Activated CD4-positive, CD25-positive, alpha-beta regulatory T cell treated with anti-CD3 and anti-CD28 coated beads, Interleukin-2, amount 50 U/mL, for 16 hours (primary cell): ENCODE results near the gene ERGIC1.

Experiments used
- DNase-seq: peaks from one replicate; pipeline ENCODE4 v3.0.0-alpha.2; 2020; ENCODE audit warnings: low read depth, low spot score

ERGIC1 gene

DNA sequence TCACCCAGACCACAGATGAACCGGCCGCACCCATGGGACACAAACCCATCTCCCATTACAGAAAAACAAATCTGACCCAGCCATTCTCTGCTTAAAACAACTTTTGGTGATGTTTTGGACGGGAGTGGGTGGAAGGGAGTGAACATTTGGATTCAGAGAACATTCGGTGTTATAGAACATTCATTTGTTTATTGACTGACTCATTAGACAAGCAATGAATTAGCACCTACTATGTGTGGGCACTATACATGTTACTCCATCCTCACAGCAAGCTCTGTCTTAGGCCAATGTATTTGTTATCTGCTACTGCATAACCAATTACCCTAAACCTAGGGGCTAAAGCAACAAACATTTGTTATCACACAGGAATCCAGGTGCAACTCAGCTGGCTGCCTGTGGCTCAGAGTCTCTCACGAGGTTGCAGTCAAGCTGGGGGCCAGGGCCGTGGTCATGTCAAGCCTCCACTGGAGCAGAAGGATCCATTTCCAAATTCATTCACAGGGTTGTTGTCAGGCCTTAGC is 5.1 kb upstream of the ERGIC1 start:
- DNase-seq = no peak

DNA sequence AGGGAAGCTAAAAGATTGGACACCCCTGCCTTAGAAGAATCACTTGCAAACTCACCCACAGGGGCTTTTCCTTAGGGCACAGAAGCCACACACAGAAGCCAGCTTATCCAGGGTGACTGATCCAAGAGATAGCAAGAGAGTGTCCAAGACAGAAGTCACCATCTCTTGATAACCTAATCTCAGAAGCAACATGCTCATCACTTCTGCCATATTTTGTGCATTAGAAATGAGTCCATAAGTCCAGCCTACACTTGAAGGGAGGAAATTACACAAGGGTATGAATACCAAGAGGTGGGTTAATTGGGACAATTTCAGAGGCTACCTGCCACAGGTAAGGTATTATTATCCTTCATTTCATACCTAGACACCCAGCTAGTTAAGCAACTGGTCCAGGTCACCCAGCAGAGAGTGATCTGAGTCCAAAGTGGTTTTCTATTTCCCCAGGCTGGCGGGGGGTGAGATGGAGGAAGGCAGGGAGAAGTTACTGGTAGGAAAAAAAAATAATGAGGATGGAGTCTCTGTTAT is 3.7 kb upstream of the ERGIC1 start:
- DNase-seq = no peak

- DNase-seq = no peak
These were observed 3.0 kb upstream of the ERGIC1 start for GRCh38 chr5:172830876-172831662.

GRCh38 chr5:172832383-172833315 is 1.4 kb upstream of the ERGIC1 start:
- DNase-seq = no peak

- DNase-seq = no peak
These were observed 722 bp upstream of the ERGIC1 start for GRCh38 chr5:172833372-172833685.

GRCh38 chr5:172834415-172835289 is 601 bp downstream of the ERGIC1 start:
- DNase-seq = no peak

DNA sequence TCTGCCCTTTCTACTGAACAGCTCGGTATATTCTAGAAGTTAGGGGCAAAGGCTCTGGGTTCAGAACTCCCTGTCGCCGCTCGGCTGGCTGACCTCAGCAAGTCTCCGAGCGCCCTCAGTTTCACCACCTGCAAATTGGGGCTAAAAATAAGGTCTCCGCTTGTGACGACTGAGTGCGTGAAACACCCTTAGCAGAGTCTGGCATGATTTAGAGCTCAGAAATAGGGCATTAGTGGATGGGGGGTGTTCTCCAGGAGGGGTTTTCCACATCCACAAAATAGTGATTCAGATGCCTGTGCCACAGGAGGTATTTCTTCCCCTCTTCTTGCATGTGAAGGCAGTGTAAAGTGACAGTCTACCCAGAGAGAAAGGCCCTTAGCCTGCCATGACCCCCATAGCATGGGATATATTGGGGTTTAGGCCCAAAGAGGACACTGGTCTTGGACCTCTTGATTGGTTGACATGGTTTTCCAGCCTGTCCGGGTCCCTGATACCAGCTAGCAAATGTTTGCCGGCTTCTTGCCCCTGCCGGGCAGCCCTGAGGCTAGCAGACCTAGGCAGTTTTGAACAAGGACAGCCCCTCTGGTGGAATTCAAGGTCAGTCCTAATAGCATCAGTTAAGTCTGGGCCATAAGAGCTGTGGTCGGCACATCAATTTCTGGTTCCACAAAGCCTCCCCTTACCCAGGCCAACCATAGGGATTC is 1.4 kb downstream of the ERGIC1 start:
- DNase-seq = no peak

DNA sequence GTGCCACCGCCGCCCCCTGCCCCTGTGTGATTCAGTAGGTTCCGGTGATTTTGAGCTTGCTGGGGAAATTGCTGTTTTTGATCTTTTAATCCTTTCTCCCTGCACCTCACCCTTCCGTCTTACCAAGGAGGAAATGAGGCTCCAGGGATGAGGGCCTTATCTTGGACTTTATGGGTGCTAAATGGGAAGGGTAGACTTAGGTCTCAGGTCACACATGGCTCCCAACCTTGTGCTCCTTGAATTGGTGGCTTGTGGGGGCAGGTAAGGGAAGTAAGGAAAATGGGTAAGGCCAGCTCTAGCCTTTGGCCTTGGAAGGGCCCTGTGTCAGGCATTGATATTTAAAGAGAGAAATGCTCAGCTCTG is 1.9 kb downstream of the ERGIC1 start:
- DNase-seq = no peak

GRCh38 chr5:172837640-172838039 is 3.6 kb downstream of the ERGIC1 start:
- DNase-seq = no peak

GRCh38 chr5:172838151-172838875 is 4.3 kb downstream of the ERGIC1 start:
- no peak for DNase-seq

DNA sequence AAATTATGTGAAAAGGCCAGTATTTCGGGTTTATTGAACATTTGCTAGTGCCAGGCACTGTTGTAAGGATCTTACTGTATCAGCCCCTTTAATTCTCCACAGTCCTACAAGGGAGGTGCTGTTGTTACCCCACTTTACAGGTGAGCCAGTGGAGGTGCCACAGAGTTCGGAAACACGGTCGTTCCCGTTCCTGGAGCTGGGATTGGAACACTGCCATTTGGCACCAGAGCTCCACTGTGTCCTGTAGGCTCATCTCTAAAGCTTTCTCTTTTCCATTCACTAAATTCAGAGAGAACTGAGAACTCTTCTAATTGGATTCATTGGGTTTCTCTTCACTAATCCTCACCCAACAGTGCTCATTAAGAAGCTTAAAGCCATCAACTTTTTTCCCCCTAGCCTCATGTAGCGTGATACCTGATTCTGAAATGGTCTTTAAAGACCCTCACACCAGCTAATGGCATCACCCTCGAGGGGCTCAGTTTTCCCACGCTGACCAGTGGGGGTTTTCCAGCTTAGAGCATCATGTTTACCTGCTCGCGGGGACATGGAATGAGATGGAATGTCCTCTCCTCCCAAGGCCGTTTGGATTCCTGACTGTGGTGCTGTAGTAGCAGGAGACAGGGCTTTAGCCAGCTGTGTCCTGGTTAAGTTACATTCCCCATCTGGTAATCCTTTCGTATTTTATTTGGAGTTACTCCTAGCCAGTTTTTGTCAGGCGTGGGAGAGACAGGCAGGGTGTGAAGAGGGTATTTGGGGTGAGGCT is 5.8 kb downstream of the ERGIC1 start:
- no peak for DNase-seq

DNA sequence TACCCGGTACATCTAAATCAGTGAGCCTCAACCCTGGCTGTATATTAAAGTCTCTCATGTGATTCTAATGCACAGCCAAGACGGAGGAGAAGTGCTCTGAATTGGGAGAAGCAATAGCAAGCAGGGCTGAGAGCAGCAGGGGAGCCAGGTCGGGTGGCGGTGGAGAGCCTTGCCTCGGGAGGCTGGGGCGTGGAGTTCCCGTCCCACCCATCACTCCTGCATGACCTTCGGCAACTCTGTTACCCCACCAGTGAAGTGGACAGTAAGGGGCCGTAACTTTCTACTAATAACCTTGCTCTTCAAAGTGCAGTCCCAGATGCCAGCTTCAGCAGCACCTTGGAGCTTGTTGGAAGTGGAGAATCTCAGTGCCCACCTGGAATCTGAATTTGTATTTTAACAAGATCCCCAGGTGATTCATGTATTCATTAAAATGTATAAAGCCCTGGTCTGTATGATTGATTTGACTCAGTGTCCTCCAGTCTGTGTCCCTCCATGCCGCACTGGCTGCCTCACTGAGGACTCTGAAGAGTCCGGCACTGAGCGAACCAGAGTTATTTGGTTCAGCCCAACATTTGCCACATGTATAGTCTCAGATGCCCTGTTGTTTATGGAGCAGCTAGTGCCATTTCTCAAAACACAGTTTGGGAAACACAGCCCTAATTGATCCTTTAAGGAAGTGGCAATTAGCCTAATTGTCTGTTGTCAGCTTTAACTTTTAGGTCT is 6.5 kb downstream of the ERGIC1 start:
- no peak for DNase-seq

DNA sequence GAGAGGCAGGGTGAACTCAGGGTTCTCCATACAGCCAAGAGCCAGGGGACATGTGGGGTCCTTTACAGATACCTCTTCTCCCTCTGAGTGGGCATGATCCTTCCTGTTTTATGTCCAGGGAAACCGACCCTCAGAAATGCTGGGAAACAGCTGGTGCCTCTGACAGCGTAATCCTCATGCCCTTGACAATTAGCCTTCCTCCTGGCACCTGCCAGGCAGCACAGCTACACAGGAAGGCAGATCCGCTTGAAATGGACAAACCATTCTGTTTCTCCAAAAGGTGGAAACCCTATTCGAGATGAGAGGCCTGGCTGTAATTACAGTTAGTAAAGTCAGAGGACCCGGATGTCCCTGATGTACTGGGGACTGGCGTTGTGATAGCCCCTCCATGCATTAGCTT is 7.2 kb downstream of the ERGIC1 start:
- DNase-seq = no peak

- DNase-seq = no peak
These were observed 9.9 kb downstream of the ERGIC1 start for GRCh38 chr5:172843825-172844576.

DNA sequence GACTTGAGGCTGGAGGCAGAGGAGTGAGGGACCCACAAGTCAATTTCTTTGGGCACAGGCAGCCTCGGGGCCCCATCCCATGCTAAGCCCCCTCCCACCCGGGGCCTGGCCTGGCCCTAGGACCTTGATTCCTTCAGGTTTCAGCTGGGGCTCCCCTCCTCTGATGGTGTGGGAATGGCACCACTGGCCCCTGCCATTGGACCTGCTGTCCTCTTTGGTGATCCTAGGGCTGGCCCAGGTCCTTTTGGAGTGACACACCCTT is 10.5 kb downstream of the ERGIC1 start:
- no peak for DNase-seq

DNA sequence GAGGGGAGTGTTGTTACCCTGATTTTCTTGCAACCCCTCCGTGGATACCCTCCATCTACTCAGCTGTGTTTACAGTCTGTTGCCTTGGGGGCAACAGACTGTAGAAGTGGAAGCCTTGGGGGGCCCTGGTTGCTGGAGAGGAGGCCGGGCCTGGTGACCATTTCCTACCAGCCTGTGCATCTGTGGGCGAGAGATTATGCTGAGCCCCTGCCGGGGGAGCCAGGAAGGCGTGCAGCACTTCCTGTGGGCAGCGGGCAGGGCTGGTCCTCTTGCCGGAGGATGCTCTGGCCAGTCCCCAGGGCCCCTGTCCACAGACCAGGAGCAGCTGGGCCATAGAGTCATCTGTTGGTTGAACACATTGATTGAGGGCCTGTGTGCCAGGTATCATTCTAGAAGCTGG is 11.1 kb downstream of the ERGIC1 start:
- DNase-seq = no peak

DNA sequence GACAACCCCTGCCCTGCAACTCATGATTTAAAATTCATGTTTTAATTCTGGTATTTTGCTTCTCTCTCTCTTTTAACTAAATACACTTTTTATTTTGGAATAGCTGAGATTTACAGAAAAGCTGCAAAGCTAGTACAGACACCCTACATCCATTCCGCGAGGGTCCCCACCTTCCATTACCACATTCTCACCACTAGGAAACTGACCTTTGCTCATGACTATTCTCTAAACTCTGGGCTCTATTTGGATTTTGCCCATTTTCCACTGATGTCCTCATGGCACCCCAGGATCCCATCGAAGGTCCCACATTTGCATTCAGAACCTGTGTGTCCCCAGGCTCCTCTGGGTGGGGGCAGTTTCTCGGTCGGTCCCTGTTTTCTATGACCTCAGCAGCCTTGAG is 11.5 kb downstream of the ERGIC1 start:
- DNase-seq = no peak

DNA sequence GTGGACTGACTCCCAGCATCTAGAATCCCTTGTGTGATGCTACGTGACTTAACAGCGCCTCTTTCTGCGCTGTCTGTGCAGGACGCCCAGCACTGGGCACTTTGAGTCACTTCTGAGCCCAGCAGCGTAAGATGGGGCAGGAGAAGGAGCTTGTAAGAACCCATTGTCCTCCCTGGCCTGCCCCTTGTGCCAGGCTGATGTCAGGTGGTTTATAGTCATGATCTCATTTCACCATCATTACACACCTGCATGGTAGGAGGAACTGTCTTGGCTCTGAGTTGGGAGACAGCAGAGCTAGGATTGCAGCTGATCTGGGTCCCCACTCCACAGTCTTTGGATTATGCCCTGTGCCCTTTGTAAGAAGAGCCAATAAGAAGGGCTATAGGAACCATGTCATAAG is 12.2 kb downstream of the ERGIC1 start:
- DNase-seq = no peak
